HEK293T (cell line): Measurements from ENCODE around the gene FMC1.

Source experiments
- CTCF ChIA-PET: fragments of 350-600 bp; formaldehyde crosslinking; extraction: SDS; loops from one replicate; lab custom pipeline; 2021; ENCODE audit warnings: antibody characterized with exemption, inconsistent platforms; lab: Yijun Ruan, JAX
- POLR2A ChIA-PET: fragments of 350-600 bp; formaldehyde crosslinking; extraction: SDS; loops from one replicate; lab custom pipeline; 2020; ENCODE audit warnings: antibody characterized with exemption, inconsistent platforms; lab: Yijun Ruan, JAX
- DNase-seq: peaks from one replicate; pipeline ENCODE4 v3.0.0; 2012; ENCODE audit warnings: mixed read lengths; ENCODE audit errors: extremely low spot score
- ARNT ChIP-seq: fragments of 450-650 bp; IDR thresholded peaks from 2 replicates; pipeline ENCODE4 v1.6.1; 2017; ENCODE audit warnings: mild to moderate bottlenecking
- BHLHE40 ChIP-seq: fragments of 450-650 bp; IDR thresholded peaks from 2 replicates; pipeline ENCODE4 v1.6.1; 2016; ENCODE audit warnings: mild to moderate bottlenecking, moderate library complexity, borderline replicate concordance
- CTBP1 ChIP-seq: fragments of 450-650 bp; IDR thresholded peaks from 2 replicates; pipeline ENCODE4 v1.6.1; 2016; ENCODE audit warnings: borderline replicate concordance
- ELF4 ChIP-seq: fragments of 450-650 bp; IDR thresholded peaks from 2 replicates; pipeline ENCODE4 v1.6.1; 2017; ENCODE audit warnings: antibody characterized with exemption
- FOXA1 ChIP-seq: fragments of 450-650 bp; IDR thresholded peaks from 2 replicates; pipeline ENCODE4 v1.6.1; 2016; ENCODE audit warnings: mild to moderate bottlenecking
- FOXK2 ChIP-seq: fragments of 450-650 bp; IDR thresholded peaks from 2 replicates; pipeline ENCODE4 v1.6.1; 2016; ENCODE audit warnings: mild to moderate bottlenecking
- FOXM1 ChIP-seq: fragments of 450-650 bp; IDR thresholded peaks from 2 replicates; pipeline ENCODE4 v1.6.1; 2017; ENCODE audit warnings: mild to moderate bottlenecking, borderline replicate concordance
- HDGF ChIP-seq: fragments of 450-650 bp; IDR thresholded peaks from 2 replicates; pipeline ENCODE4 v1.6.1; 2017; ENCODE audit warnings: antibody characterized with exemption, borderline replicate concordance
- L3MBTL2 ChIP-seq: fragments of 450-650 bp; conservative IDR thresholded peaks from 2 replicates; pipeline ENCODE4 v1.6.1; 2016; ENCODE audit warnings: mild to moderate bottlenecking
- LEF1 ChIP-seq: fragments of 450-650 bp; IDR thresholded peaks from 2 replicates; pipeline ENCODE4 v1.6.1; 2017; ENCODE audit warnings: mild to moderate bottlenecking, borderline replicate concordance
- NFRKB ChIP-seq: fragments of 450-650 bp; IDR thresholded peaks from 2 replicates; pipeline ENCODE4 v1.6.1; 2016; ENCODE audit warnings: mild to moderate bottlenecking, moderate library complexity
- SP1 ChIP-seq: fragments of 450-650 bp; IDR thresholded peaks from 2 replicates; pipeline ENCODE4 v1.6.1; 2017
- SUZ12 ChIP-seq: fragments of 450-650 bp; IDR thresholded peaks from 2 replicates; pipeline ENCODE4 v1.6.1; 2016; ENCODE audit warnings: mild to moderate bottlenecking
- TARDBP ChIP-seq: fragments of 450-650 bp; IDR thresholded peaks from 2 replicates; pipeline ENCODE4 v1.6.1; 2016
- ZNF384 ChIP-seq: fragments of 450-650 bp; IDR thresholded peaks from 2 replicates; pipeline ENCODE4 v1.6.1; 2016
- TF ChIP-seq, protein P1 (sequence below): fragments of 450-650 bp; IDR thresholded peaks from 2 replicates; pipeline ENCODE4 v1.6.1; 2016

The FMC1 gene

DNA sequence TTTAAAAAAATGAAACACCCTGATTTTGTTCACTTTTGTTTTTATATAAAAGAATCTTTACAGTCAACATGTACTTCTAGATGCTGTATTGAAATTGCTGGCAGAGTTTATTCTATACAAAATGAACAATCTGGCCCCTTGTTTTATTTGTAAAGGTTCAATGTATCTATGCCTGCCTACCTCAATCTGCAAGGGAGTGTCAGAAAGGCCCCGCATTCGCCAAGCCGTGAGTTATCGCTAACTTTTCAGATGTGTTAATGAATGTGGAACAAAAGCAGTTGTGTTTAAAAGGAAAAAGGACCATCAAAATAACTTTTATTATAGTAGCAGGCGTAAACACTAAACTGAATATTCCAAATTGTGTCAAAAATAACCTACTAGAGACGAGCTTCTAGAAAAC, 33.1 kb downstream of the FMC1 start:
- TF ChIP-seq FOXK2 (no peak), BHLHE40 (no peak)
- TF ChIP-seq, protein P1, sequence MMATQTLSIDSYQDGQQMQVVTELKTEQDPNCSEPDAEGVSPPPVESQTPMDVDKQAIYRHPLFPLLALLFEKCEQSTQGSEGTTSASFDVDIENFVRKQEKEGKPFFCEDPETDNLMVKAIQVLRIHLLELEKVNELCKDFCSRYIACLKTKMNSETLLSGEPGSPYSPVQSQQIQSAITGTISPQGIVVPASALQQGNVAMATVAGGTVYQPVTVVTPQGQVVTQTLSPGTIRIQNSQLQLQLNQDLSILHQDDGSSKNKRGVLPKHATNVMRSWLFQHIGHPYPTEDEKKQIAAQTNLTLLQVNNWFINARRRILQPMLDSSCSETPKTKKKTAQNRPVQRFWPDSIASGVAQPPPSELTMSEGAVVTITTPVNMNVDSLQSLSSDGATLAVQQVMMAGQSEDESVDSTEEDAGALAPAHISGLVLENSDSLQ = no peak
- ChIA-PET CTCF (no interaction called here), POLR2A (interaction anchor here (1.0 to 2.7 kb wide), 2 partner anchors 15 to 34 kb away, joined by 4 to 12 read pairs; partner anchors contain the start of gene LUC7L2)
- DNase-seq = no peak

DNA sequence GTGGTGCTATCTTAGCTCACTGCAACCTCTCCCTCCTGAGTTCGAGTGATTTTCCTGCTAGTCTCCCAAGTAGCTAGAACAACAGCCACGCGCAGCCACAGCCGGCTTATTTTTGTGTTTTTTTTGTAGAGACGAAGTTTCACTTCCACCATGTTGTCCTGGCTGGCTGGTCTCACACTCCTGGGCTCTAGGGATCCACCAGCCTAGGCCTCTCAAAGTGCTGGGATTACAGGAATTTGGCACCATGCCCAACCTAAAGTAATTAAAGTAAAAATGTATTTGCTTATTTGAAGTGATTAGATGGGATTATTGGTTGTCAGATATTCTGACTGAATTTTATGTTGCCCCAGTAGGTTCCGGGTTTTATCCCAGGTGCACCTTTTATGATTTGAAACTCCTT, 41.3 kb downstream of the FMC1 start:
- CTCF ChIA-PET = no interaction called here
- POLR2A ChIA-PET = no interaction called here
- no peak for DNase-seq
- TF ChIP-seq TARDBP (no peak), ZNF384 (no peak), FOXK2 (no peak)

DNA sequence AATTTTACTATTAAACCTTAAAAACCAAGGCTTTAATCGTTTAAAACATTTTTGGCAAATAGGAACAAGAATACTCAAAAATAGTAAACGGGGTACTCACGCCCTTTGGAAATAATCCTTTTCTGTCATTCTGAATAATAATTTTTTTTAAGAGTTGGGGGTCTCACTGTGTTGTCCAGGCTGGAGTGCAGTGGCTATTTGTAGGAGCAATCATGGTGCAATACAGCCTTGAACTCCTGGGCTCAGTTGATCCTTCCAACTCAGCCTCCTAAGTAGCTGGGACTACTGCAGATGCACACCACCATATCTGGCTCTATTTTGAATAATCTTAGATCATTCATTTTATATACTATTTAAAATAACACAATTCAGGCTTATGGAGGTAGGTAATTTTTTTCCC, 43.5 kb downstream of the FMC1 start:
- ChIA-PET CTCF (interaction anchor here (0.7 kb wide), 1 partner anchor 12 kb away, joined by 5 read pairs; no protein-coding TSS in a partner anchor), POLR2A (interaction anchor here (0.8 kb wide), 1 partner anchor 25 kb away, joined by 3 read pairs; the partner anchor contains the start of gene LUC7L2)
- DNase-seq = no peak
- TF ChIP-seq NFRKB (no peak), TARDBP (no peak), ARNT (no peak), ELF4 (no peak), BHLHE40 (no peak), HDGF (no peak), ZNF384 (no peak), FOXM1 (no peak), CTBP1 (no peak), LEF1 (no peak), FOXK2 (no peak), SUZ12 (no peak), FOXA1 (no peak)
- TF ChIP-seq, protein P1 = no peak

DNA sequence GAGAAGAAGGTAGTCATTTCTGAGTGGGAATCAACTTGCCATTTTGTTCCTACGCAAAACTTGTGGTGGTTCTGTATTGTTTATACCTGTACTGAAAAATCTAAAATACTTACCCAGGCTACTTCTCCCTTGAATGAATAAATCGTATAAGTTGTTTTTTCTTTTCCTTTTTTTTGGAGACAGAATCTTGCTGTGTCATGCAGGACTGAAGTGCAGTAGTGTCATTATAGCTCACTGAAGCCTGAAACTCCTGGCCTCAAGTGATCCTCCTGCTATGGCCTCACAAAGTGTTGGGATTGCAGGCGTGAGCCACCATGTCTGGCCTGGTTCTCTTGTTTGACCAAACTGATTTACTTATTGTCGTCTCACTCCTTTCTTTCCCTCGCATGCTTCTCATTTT, 46.5 kb downstream of the FMC1 start:
- no peak for DNase-seq
- TF ChIP-seq TARDBP (no peak), ZNF384 (no peak), ELF4 (no peak), BHLHE40 (no peak), CTBP1 (no peak), SP1 (no peak)
- TF ChIP-seq, protein P1 = no peak
- ChIA-PET POLR2A (no interaction called here), CTCF (interaction anchor here (1.2 kb wide), 1 partner anchor 47 kb away, joined by 5 read pairs; no protein-coding TSS in a partner anchor)

DNA sequence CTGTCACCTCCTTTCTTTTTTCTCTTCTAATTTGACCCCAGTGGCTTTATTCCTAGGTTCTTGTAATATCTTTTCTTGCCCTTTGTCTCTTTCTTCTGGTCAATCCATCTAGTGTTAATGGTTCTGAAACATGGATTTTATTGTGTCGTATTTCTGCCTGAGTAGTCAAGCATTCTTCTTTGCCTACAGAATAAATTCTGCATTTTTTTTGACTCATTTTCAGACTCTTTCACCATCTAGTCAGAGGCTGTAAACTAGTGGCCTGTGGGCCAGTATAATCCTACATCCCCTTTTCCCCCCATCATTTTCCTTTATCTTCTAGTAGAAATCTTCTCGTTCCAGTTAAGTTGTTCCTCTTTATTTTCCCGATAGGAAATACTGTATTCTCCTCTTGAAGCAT, 48.0 kb downstream of the FMC1 start:
- CTCF ChIA-PET = no interaction called here
- no peak for DNase-seq
- TF ChIP-seq ZNF384 (no peak), SP1 (no peak), NFRKB (no peak), ELF4 (no peak), L3MBTL2 (no peak)
- POLR2A ChIA-PET = interaction anchor here (1.0 kb wide), 1 partner anchor 30 kb away, joined by 3 read pairs; the partner anchor contains the start of gene LUC7L2

DNA sequence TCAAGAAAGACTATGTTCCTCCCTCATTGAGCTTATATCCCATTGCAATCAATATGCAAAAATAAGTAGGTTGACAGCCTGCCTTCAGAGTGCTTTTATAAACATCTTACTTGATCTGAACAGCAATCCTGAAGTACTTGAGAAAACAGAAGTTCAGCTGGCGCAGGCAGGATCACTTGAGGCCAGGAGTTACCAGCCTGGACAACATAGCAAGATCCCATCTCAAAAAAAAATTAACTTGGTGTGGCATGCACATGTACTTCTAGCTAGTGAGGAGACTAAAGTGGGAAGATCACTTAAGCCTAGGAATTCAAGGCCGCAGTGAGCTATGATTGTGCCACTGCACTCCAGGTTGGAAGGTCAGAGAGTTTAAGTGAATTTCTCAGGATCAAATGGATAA, 48.6 kb downstream of the FMC1 start:
- CTCF ChIA-PET = no interaction called here
- no peak for DNase-seq
- TF ChIP-seq SUZ12 (no peak), NFRKB (no peak), FOXA1 (no peak), ELF4 (no peak), FOXK2 (no peak), FOXM1 (no peak), ZNF384 (no peak), L3MBTL2 (no peak), CTBP1 (no peak), SP1 (no peak), BHLHE40 (no peak), LEF1 (no peak), ARNT (no peak), TARDBP (no peak), HDGF (no peak)
- TF ChIP-seq, protein P1 = no peak
- POLR2A ChIA-PET = no interaction called here
